CD4-positive, alpha-beta T cell treated with Interleukin-21 for 1 hour (primary cell): ENCODE results near the gene EPHX1.
"Not testable (repeated sequence)": the region's sequence is repeated elsewhere in the genome, so short reads cannot be mapped to it uniquely, and the experiment has no call there.

Source experiments
- DNase-seq: peaks from one replicate; pipeline ENCODE4 v3.0.0-alpha.2; 2020

EPHX1 gene

DNA sequence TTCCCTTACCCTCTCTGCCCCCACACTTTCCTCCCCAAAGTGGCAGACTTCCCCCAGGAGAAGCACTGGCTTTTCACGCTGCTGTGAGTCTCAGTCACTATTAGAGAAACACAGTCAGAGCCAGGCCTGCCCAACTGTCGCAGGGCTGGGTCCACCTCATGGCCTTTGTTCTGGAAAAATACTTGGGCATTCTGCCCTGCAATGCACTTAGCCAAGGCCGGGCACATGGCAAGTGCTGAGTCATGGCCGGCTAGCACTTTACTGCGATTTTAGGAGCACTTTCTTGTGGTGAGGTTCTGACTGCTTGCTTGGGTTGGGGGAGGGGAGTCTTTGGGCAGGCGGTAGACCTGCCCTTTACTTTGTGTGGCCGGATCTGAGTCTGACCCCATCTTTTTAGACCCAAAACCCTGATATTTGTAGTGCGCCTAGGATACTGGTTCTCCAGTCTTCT lies 7.7 kb downstream of the EPHX1 start:
- no peak for DNase-seq

GRCh38 chr1:225818229-225818628 lies 8.3 kb downstream of the EPHX1 start:
- no peak for DNase-seq

DNA sequence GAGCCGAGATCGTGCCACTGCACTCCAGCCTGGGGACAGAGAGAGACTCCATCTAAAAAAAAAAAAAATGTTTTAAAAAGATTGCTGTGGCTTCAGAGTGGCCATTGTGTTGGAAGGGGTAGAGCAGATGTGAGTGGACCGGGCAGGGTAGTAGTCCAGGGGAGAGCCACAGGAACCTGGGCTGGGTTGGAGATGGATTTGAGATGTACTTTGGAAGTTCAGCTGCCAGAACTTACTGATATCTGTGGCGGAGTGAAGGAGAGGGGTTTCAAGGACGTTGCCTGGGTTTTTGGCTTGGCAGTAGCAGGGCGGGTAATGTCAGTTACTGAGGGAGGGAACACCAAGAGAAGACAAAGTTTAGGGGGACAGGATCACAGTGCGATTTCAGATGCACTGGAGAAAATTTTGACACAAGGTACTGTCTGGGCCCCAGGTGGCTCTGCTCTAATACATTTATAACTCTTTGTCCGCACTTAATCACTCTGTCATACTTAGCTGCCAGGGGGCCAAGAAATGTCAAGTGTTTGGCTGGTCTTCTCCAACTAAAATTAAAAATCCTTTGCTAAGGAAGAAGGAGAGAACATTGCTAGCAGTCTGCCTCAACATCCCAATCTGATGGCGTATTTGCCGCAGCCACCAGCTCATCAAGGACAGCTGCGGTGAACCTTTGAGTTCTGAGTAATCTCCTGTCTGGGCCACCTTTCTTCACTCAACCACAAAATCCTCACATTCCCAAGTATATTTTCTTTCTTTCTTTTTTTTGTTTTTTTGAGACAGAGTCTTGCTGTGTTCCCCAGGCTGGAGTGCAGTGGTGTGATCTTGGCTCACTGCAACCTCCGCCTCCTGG lies 9.6 kb downstream of the EPHX1 start:
- no peak for DNase-seq

DNA sequence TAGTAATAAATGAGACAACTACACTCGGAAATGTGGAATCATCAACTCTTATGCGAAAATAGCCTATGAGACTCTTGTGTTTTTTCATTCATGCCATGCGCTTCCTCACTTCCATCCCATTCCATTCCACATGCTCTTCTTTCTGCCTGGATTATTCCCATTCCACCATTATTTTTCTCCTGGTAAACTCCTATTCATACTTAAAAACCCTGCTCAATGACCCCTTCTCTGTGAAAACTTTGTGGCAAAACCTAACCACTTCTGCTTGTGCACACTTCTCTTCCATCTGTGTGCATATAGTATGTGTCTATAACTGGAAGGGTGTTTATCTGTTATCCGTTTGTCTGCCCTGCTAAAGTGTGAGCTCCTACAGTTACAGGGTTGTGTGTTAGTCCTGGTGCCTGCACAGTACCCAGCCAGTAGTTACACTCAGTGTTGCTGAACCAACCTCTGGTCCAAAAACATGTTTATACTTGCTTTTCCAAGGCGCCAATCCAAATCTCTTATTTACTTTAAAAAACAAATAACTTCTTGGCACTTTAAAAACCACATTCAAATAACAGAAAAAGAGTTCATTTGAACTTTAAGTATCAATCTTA lies 10.7 kb downstream of the EPHX1 start:
- DNase-seq: no peak

DNA sequence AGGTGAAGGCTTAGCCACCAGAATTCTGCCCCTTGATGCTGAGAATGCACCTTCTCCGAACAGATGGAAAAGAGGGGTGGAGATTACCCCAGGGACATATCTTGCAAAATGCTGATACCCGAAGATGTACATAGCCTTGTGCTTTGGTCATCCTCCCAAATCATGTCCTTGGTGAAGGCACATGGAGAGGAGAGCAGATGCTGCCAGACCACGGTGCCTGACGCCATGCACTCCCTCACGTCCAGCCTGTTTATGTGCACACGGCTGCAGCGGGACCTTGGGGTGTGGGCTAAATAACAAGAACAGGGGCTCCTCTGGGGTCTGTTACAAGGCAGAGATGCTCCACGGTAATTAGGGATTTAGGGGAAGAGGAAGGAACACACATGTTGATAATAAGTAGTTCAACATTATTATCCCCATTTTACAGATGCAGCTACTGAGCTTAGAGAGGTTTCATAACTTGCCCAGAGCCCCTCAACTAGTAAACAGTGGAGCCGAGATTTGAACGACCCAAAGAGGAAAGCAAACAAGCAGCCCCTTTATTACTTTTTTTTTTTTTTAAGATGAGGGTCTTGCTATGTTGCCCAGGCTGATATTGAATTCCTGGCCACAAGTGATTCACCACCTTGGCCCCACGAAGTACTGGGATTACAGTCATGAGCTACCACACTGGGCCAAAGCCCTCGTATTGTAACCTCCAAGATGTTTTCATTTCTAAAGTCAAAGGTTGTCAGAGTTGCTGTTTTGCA lies 12.9 kb downstream of the EPHX1 start:
- no peak for DNase-seq

DNA sequence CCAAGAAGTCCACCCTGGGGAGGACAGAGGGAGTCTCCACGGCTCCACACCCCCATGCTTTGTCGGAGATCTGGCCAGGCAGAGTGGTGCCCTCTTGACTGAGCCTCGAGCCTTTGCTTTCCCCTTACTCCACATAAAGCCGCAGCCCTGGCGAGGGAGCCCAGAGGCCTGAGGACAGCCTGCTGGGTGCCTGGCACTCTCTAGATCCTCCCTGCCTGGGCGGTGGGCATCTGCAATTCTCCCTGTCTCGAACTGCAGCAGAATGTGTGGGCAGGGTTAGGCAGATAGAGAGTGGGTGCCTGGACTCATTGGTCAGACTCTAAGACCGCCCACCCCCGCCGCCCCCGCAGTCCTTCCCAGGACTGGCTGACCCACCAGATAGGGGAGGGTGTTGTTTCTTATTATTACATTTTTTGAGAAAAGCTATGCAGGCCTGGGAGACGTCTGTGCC lies 13.9 kb downstream of the EPHX1 start:
- no peak for DNase-seq

DNA sequence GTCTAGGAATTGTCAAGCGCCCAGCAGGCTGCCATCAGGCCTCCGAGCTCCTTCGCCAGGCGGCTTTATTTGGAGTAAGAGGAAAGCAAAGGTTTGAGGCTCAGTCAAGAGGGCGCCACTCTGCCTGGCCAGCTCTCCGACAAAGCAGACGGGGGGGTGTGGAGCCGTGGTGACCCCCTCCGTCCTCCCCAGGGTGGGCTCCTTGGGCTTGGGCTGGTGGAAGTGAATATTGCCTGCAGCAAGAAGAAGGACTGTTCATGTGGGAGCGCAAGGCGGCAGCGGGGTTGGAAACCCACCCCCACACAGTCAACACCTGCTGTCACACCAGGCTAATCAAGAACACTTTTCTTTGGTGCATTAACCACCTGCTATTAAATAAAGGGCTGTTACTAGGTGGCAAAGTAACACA lies 14.6 kb downstream of the EPHX1 start:
- DNase-seq: no peak

DNA sequence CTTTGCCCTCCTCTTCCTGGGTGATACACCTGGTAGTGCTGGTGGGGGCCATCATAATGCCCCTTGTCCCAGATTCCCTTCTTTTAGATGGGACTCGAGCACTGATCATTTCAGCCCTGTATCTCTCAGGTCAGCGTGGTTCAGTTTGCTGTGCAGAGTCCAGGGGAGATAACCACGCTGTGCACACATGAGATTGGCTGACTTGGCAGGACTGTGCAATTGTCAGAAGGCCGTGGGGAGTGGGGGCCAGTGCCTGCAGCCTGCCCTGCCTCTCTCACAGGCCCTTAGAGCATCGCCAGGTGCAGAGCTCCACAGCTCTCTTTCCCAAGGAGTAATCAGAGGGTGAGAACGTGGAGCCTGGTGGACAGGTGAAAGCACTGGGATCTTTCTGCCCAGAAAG lies 15.2 kb downstream of the EPHX1 start:
- DNase-seq: no peak

- DNase-seq: no peak
These were observed 15.7 kb downstream of the EPHX1 start for GRCh38 chr1:225825607-225826007.

- no peak for DNase-seq
These were observed 17.2 kb downstream of the EPHX1 start for GRCh38 chr1:225827076-225827475.

DNA sequence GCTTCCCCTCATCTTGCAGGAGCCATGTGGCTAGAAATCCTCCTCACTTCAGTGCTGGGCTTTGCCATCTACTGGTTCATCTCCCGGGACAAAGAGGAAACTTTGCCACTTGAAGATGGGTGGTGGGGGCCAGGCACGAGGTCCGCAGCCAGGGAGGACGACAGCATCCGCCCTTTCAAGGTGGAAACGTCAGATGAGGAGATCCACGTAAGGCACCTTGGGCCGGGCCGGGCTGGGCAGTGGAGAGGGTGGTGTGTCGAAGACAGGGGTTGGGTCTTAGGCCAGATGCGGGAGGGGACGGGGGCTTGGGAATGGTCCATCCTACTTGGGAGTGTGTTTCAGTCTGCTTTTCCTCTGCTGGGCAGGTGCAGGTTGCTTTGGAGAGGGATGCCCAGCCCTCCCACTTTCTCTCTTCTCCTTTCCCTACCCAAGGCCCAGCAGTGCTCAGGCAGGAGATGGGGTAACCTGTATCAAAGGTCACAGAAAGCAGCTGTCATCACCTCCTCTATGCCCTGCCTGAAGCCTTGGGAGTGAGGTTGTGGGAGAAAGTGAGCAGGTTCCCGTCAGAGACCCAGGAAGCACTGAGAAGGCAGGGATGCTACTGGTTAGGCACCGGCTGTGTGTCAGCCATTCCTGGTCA lies 18.9 kb downstream of the EPHX1 start:
- no peak for DNase-seq

GRCh38 chr1:225830841-225831240 lies 20.9 kb downstream of the EPHX1 start:
- DNase-seq: no peak

DNA sequence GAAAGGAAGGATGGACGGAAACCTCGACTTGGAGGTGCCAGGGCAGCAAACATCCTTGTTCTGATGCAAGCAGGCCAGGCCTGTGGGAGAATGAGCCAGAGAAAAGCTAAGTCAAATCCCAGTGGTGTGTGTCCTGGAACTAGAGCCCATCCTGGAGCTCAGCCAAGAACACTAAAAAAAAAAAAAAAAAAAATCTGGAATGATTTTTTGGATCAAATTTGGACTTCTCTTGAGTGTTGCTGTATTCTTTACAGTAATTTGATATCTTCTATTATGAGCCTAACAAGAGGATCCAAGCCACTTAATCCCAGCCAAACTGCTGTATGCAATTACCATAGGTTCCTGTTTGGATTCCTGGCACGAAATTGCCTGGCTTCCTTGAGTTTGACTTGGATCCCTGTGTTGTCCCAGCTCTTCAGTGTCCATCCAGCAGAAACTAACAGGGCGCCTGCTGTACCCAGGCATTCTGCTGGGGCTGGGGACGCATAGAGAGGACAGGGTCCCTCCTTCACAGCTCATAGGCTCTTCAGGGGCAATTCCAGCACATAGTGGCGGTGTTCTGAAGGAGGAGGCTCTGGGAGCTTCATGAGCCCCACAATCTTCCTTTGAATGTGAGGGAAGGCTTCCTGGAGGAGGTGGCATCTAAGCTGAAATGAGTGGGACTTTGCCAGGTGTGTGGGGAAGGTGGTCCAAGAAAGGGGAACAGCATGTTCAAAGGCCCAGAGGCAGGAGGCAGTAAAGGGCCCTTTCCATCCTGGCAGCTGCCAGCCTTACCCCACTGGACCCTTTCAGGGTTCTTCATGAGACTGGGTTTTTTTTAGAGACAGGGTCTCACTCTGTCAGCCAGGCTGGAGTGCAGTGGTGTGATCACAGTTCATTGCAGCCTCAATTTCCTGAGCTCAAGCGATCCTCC lies 24.7 kb downstream of the EPHX1 start:
- no peak for DNase-seq

GRCh38 chr1:225835856-225836255 lies 25.9 kb downstream of the EPHX1 start:
- DNase-seq: no peak

DNA sequence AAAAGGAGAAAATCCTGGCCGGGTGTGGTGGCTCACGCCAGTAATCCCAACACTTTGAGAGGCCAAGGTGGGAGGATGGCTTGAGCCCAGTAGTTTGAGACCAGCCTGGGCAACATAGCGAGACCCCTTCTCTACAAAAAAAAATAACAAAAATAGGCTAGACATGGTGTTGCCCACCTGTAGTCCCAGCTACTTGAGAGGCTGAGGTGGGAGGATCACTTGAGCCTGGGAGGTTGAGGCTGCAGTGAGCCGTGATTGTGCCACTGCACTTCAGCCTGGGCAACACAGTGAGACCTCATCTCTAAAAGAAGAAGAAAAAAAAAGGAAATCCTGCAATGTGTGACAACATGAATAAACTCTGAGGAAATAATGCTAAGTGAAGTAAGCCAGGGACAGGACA lies 26.4 kb downstream of the EPHX1 start:
- DNase-seq: not testable (repeated sequence)

GRCh38 chr1:225838793-225839192 lies 28.9 kb downstream of the EPHX1 start:
- DNase-seq: no peak

DNA sequence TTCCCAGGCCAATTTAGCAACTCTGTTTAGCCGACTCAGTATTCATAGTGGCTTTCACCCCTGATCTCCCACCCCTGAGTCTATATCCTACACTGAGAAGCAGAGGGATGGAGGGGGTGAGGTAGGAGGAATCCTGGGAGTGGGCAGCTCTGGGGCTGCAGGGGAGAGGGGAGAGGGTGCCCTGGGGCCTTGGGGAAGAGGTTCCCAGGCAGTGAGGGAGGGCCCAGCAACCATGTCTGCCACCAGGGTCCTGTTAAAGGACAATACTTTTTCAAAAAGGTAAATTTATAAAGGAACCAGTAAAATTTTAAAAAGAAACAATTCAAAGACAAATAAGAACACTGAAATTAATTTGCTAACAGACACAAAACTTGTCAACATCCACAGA lies 30.3 kb downstream of the EPHX1 start:
- DNase-seq: no peak

DNA sequence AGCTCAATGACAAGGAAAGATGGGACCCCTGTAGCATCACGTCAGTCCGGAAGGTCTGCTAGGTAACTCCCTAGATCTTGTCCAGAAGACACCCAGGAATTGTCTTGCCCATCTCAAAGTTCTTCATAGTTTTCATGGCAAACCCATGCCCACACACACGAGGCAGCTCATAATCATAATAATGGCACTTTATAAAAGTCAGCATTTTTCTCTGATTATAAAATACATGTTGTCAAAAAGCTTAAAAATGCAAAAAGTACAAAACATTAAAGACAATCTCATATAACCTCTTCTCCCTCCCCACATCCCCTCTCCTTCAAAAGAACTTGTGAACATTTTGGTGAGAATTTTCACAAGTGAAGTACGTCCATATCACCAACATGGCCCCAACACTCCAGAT lies 30.8 kb downstream of the EPHX1 start:
- DNase-seq: no peak

DNA sequence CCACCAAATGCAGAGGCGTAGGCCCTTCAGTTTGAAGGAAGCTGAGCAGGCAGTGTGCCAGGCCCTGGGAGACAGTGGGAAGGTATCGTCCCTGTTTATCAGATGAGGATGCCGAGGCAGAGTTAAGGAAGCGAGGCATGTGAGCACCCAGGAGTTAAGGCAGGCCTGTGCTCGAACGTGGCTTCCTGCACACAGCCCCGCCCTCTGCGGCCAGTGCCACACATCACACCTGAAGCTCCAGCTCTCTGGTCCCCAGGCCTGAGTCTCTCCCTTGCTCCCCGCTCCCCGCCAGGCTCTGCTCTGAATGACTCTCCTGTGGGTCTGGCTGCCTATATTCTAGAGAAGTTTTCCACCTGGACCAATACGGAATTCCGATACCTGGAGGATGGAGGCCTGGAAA lies 32.1 kb downstream of the EPHX1 start:
- DNase-seq: peak; percentile 26

GRCh38 chr1:225842788-225843425 lies 33.0 kb downstream of the EPHX1 start:
- no peak for DNase-seq

GRCh38 chr1:225843426-225843795 lies 33.5 kb downstream of the EPHX1 start:
- DNase-seq: no peak
